OCI-LY1 (cell line): ENCODE results near the gene KCNK2.

Experiments
- CTCF ChIP-seq: fragments of 200-600 bp; sonication (generic), shearing (Covaris generic); IDR thresholded peaks from 2 replicates; pipeline ENCODE4 v1.5.1; 2017; ENCODE audit warnings: mild to moderate bottlenecking, antibody characterized with exemption, low read length, moderate library complexity, mixed read lengths
- EZH2 ChIP-seq: fragments of 200-600 bp; sonication (generic), shearing (Covaris generic); IDR thresholded peaks from 2 replicates; pipeline ENCODE4 v1.8.0; 2017; ENCODE audit warnings: borderline replicate concordance, mixed run types, mild to moderate bottlenecking, antibody characterized with exemption, low read length, moderate library complexity, mixed read lengths

GRCh38 chr1:215109171-215109570, 26.6 kb downstream of the KCNK2 start:
- TF ChIP-seq CTCF (no peak), EZH2 (no peak)
